Liver (tissue), 9 donors: ENCODE data around the gene PBLD. TPM values are rescaled to one million over a fixed set of nuclear protein-coding genes. Genes with fewer than 3 reads are reported as not detected.
"Not testable (repeated sequence)": the region's sequence is repeated elsewhere in the genome, so short reads cannot be mapped to it uniquely, and the experiment has no call there.

Experiments
- DNase-seq: peaks from one replicate; pipeline ENCODE4 v3.0.0-alpha.2; 2017; ENCODE audit warnings: low spot score
- H3K27ac ChIP-seq, 2 donors: one replicate each; pipeline ENCODE4 v1.7.0; 2013; ENCODE audit warnings: inconsistent platforms in 2 of 2, low read length in 2 of 2, control low read depth in 1 of 2, low read depth in 1 of 2, mild to moderate bottlenecking in 1 of 2
- H3K27me3 ChIP-seq, 4 donors: one replicate each; pipeline versions ENCODE4 v1.6.1 to v1.7.0; 2013; ENCODE audit warnings: low read length in 3 of 4, inconsistent platforms in 1 of 4, mild to moderate bottlenecking in 1 of 4, moderate library complexity in 1 of 4; ENCODE audit not compliant: control insufficient read depth in 4 of 4, insufficient read depth in 4 of 4
- H3K36me3 ChIP-seq, 4 donors: one replicate each; pipeline versions ENCODE4 v1.6.1 to v1.7.0; 2013; ENCODE audit warnings: low read length in 3 of 4, mild to moderate bottlenecking in 3 of 4, low read depth in 1 of 4, moderate library complexity in 1 of 4; ENCODE audit not compliant: control insufficient read depth in 4 of 4, insufficient read depth in 3 of 4
- H3K4me1 ChIP-seq, 4 donors: one replicate each; pipeline versions ENCODE4 v1.6.1 to v1.7.0; 2013; ENCODE audit warnings: low read length in 3 of 4, mild to moderate bottlenecking in 3 of 4, moderate library complexity in 1 of 4; ENCODE audit not compliant: control insufficient read depth in 4 of 4, insufficient read depth in 4 of 4
- H3K4me3 ChIP-seq, 3 donors: one replicate each; pipeline versions ENCODE4 v1.6.1 to v1.7.0; 2013; ENCODE audit warnings: low read length in 3 of 3, control low read depth in 1 of 3, low read depth in 1 of 3, mild to moderate bottlenecking in 1 of 3
- H3K9ac ChIP-seq, 2 donors: one replicate each; pipeline ENCODE4 v1.7.0; 2013; ENCODE audit warnings: low read length in 2 of 2, mild to moderate bottlenecking in 2 of 2, moderate library complexity in 2 of 2, control low read depth in 1 of 2, low read depth in 1 of 2
- H3K9me3 ChIP-seq, 4 donors: one replicate each; pipeline versions ENCODE4 v1.6.1 to v1.7.0; 2013; ENCODE audit warnings: low read length in 3 of 4; ENCODE audit not compliant: control insufficient read depth in 4 of 4
- ATF3 ChIP-seq: IDR thresholded peaks from 2 replicates; pipeline ENCODE4 v1.6.1; 2016; ENCODE audit warnings: antibody characterized with exemption
- CTCF ChIP-seq: fragments of 150-350 bp; IDR thresholded peaks from 2 replicates; pipeline ENCODE4 v1.5.1; 2017; ENCODE audit warnings: improper control_type of control experiment, low read depth, low read length; ENCODE audit not compliant: missing input control
- EGR1 ChIP-seq, 2 donors: IDR thresholded peaks; 2 replicates each; pipeline ENCODE4 v1.6.1; 2016 to 2018; ENCODE audit warnings: antibody characterized with exemption in 2 of 2, low read depth in 2 of 2
- FOXA1 ChIP-seq: IDR thresholded peaks from 2 replicates; pipeline ENCODE4 v1.6.1; 2016; ENCODE audit warnings: antibody characterized with exemption
- FOXA2 ChIP-seq: IDR thresholded peaks from 2 replicates; pipeline ENCODE4 v1.6.1; 2016; ENCODE audit warnings: antibody characterized with exemption
- GABPA ChIP-seq, 2 donors: IDR thresholded peaks in 1 of 2; conservative IDR thresholded peaks in 1 of 2; 2 replicates each; pipeline ENCODE4 v1.6.1; 2016; ENCODE audit warnings: antibody characterized with exemption in 2 of 2, mild to moderate bottlenecking in 1 of 2, moderate library complexity in 1 of 2
- HNF4A ChIP-seq, 2 donors: conservative IDR thresholded peaks; 2 replicates each; pipeline ENCODE4 v1.6.1; 2016; ENCODE audit warnings: antibody characterized with exemption in 2 of 2, mild to moderate bottlenecking in 2 of 2
- HNF4G ChIP-seq: IDR thresholded peaks from 2 replicates; pipeline ENCODE4 v1.6.1; 2016; ENCODE audit warnings: antibody characterized with exemption
- JUND ChIP-seq, 2 donors: IDR thresholded peaks; 2 replicates each; pipeline ENCODE4 v1.6.1; 2016; ENCODE audit warnings: antibody characterized with exemption in 2 of 2
- MAX ChIP-seq: IDR thresholded peaks from 2 replicates; pipeline ENCODE4 v1.6.1; 2016; ENCODE audit warnings: antibody characterized with exemption
- NR2F2 ChIP-seq: IDR thresholded peaks from 2 replicates; pipeline ENCODE4 v1.6.1; 2016; ENCODE audit warnings: antibody characterized with exemption
- RAD21 ChIP-seq, 2 donors: IDR thresholded peaks; 2 replicates each; pipeline ENCODE4 v1.6.1; 2016; ENCODE audit warnings: antibody characterized with exemption in 2 of 2, mild to moderate bottlenecking in 2 of 2
- REST ChIP-seq: IDR thresholded peaks from 2 replicates; pipeline ENCODE4 v1.6.1; 2016; ENCODE audit warnings: antibody characterized with exemption, mild to moderate bottlenecking
- SP1 ChIP-seq: IDR thresholded peaks from 2 replicates; pipeline ENCODE4 v1.6.1; 2018; ENCODE audit warnings: antibody characterized with exemption, mild to moderate bottlenecking
- YY1 ChIP-seq: IDR thresholded peaks from 2 replicates; pipeline ENCODE4 v1.6.1; 2016; ENCODE audit warnings: antibody characterized with exemption, mild to moderate bottlenecking
- WGBS: extraction: QIAGEN DNeasy Blood & Tissue Kit; methylation state at CpG from one replicate; pipeline ENCODE4 v1.1.7; 2013; 5-methylcytosine and 5-hydroxymethylcytosine counted together
- polyA plus RNA-seq, 2 donors: library from polyadenylated mRNA; stranded (reverse) in 1 of 2; unstranded in 1 of 2; fragments of 200-250 nt in 1 of 2; fragments of >200 nt in 1 of 2; fragmentation: Nextera tagmentation in 1 of 2; extraction: Ambion mirVana in 1 of 2; gene quantifications; one replicate each; pipeline versions ENCODE4 v1.2.1 to v1.2.3, GENCODE V29; 2013 to 2015
- total RNA-seq, 2 donors: library from RNA; depleted of rRNA; stranded (reverse); fragments of >200 nt; gene quantifications; one replicate each; pipeline ENCODE4 v1.2.3, GENCODE V29; 2014
- donor health status: healthy.
- donor health status: healthy.
- donor health status: healthy.
- donor health status: healthy.
- donor health status: healthy.

PBLD gene
- total and polyA plus RNA-seq, 4 donors: 63.3 to 175 (median 103) TPM

- Histone ChIP-seq H3K27ac (no peak overlapping the region), H3K9me3 (peaks cover 0 to 8% (median 0%) of the 10 kb centered on the region in 4 donors), H3K36me3 (no peaks in the 10 kb centered on the region), H3K4me1 (no peaks in the 10 kb centered on the region), H3K27me3 (no peaks in the 10 kb centered on the region), H3K4me3 (no peak overlapping the region), H3K9ac (no peak overlapping the region)
- WGBS: 38% methylated on average over 1 of the region's 1 CpG
- TF ChIP-seq RAD21 (IDR thresholded peaks at IDR 0.05) (no peak), GABPA (IDR thresholded peaks at IDR 0.05 in 1 of 2, conservative IDR thresholded peaks at IDR 0.05 in 1 of 2) (no peak), NR2F2 (no peak), HNF4G (peak; percentile 4), SP1 (no peak), YY1 (no peak), REST (no peak), MAX (no peak), HNF4A (conservative IDR thresholded peaks at IDR 0.05) (peak; percentile 54 to 65), EGR1 (IDR thresholded peaks at IDR 0.05; ENCODE audit: low read depth in 2 of 2) (no peak), JUND (IDR thresholded peaks at IDR 0.05) (no peak)
- no peak for DNase-seq
These were observed 14.2 kb downstream of the PBLD start for GRCh38 chr10:68318331-68319059.

GRCh38 chr10:68315582-68315981 lies 17.1 kb downstream of the PBLD start:
- H3K36me3 ChIP-seq: no peaks in the 10 kb centered on the region
- peaks cover 0 to 8% (median 0%) of the 10 kb centered on the region in 4 donors for H3K9me3 ChIP-seq
- no peak for DNase-seq
- H3K9ac ChIP-seq: no peak overlapping the region
- H3K27ac ChIP-seq: no peak overlapping the region
- no peak overlapping the region for H3K4me3 ChIP-seq
- H3K4me1 ChIP-seq: no peaks in the 10 kb centered on the region
- WGBS: 86% methylated on average over 1 of the region's 1 CpG
- TF ChIP-seq GABPA (IDR thresholded peaks at IDR 0.05 in 1 of 2, conservative IDR thresholded peaks at IDR 0.05 in 1 of 2) (no peak), FOXA1 (no peak), HNF4G (no peak), FOXA2 (no peak), CTCF (no peak), JUND (IDR thresholded peaks at IDR 0.05) (no peak), HNF4A (conservative IDR thresholded peaks at IDR 0.05) (no peak), MAX (no peak), EGR1 (IDR thresholded peaks at IDR 0.05; ENCODE audit: low read depth in 2 of 2) (no peak), RAD21 (IDR thresholded peaks at IDR 0.05) (no peak), ATF3 (no peak)
- no peaks in the 10 kb centered on the region for H3K27me3 ChIP-seq

- WGBS: 66% methylated on average over 6 of the region's 6 CpGs
- not testable (repeated sequence) for H3K36me3 ChIP-seq, H3K27me3 ChIP-seq, H3K27ac ChIP-seq, H3K4me1 ChIP-seq, H3K9ac ChIP-seq, H3K9me3 ChIP-seq, DNase-seq, H3K4me3 ChIP-seq
These were observed 17.8 kb downstream of the PBLD start for GRCh38 chr10:68314930-68315329.
